Sigmoid colon (tissue), 7 donors: ENCODE measurements around the gene CNNM2. TPM values are rescaled to one million over a fixed set of nuclear protein-coding genes. Genes with fewer than 3 reads are reported as not detected.

Experiments
- DNase-seq: peaks from one replicate; pipeline ENCODE4 v3.0.0-alpha.2; 2019
- H3K27ac ChIP-seq, 4 donors: fragments of 200-600 bp; sonication (generic); one replicate each; pipeline ENCODE4 v1.5.1; 2016 to 2019; ENCODE audit warnings: mild to moderate bottlenecking in 1 of 4
- H3K27me3 ChIP-seq, 3 donors: fragments of 200-600 bp; sonication (generic); one replicate each; pipeline ENCODE4 v1.5.1; 2019; ENCODE audit warnings: mild to moderate bottlenecking in 1 of 3
- H3K36me3 ChIP-seq, 4 donors: fragments of 200-600 bp; sonication (generic); one replicate each; pipeline ENCODE4 v1.5.1; 2016 to 2019
- H3K4me1 ChIP-seq, 4 donors: fragments of 200-600 bp; sonication (generic); one replicate each; pipeline ENCODE4 v1.5.1; 2017 to 2019
- H3K4me3 ChIP-seq, 4 donors: fragments of 200-600 bp; sonication (generic); one replicate each; pipeline ENCODE4 v1.5.1; 2017 to 2019; ENCODE audit warnings: mild to moderate bottlenecking in 2 of 4, moderate library complexity in 1 of 4
- H3K9me3 ChIP-seq, 4 donors: fragments of 200-600 bp in 3 of 4; sonication (generic) in 3 of 4; one replicate each; pipeline versions ENCODE4 v1.5.1 to v1.6.1; 2013 to 2019
- EP300 ChIP-seq, 4 donors: sonication (generic); formaldehyde crosslinking; IDR thresholded peaks; one replicate each; pipeline ENCODE4 v1.6.1; 2017; ENCODE audit warnings: antibody characterized with exemption in 4 of 4
- POLR2A ChIP-seq, 2 donors: fragments of 450-650 bp; IDR thresholded peaks; one replicate each; pipeline ENCODE4 v1.6.1; 2016; ENCODE audit warnings: antibody characterized with exemption in 2 of 2, mild to moderate bottlenecking in 2 of 2, moderate library complexity in 2 of 2
- POLR2AphosphoS5 ChIP-seq, 4 donors: sonication (generic); formaldehyde crosslinking; IDR thresholded peaks; one replicate each; pipeline ENCODE4 v1.6.1; 2017; ENCODE audit warnings: antibody characterized with exemption in 4 of 4
- WGBS, 2 donors: extraction: QIAGEN DNeasy Blood & Tissue Kit; methylation state at CpG; one replicate each; pipeline ENCODE4 v1.1.7; 2013; 5-methylcytosine and 5-hydroxymethylcytosine counted together
- intact Hi-C: fragments of 100-400 bp; cut with DNase I; formaldehyde crosslinking; loops from one replicate; pipeline ENCODE4 v1.15.1; 2023
- polyA plus RNA-seq, 3 donors: library from polyadenylated mRNA; stranded (reverse); fragments of 200-250 nt; gene quantifications; one replicate each; pipeline ENCODE4 v1.2.3, GENCODE V29; 2013
- total RNA-seq, 4 donors: library from RNA; depleted of rRNA; stranded (reverse); fragments of >200 nt; gene quantifications; one replicate each; pipeline ENCODE4 v1.1.0, GENCODE V29; 2016
- TF ChIP-seq, protein P1 (sequence below), 4 experiments: fragments of 450-650 bp in 3 of 4; fragments of 200-600 bp in 1 of 4; IDR thresholded peaks; one replicate each; pipeline ENCODE4 v1.5.1; 2016 to 2019; ENCODE audit warnings: antibody characterized with exemption in 4 of 4, mild to moderate bottlenecking in 3 of 4, moderate library complexity in 2 of 4
- donor health status: healthy with polysubstance abuse.
- donor health status: Bipolar disorder and iron deficiency.
- donor health status: healthy.

The CNNM2 gene
- total and polyA plus RNA-seq, 7 donors = 2.4 to 11.1 (median 5.8) TPM

DNA sequence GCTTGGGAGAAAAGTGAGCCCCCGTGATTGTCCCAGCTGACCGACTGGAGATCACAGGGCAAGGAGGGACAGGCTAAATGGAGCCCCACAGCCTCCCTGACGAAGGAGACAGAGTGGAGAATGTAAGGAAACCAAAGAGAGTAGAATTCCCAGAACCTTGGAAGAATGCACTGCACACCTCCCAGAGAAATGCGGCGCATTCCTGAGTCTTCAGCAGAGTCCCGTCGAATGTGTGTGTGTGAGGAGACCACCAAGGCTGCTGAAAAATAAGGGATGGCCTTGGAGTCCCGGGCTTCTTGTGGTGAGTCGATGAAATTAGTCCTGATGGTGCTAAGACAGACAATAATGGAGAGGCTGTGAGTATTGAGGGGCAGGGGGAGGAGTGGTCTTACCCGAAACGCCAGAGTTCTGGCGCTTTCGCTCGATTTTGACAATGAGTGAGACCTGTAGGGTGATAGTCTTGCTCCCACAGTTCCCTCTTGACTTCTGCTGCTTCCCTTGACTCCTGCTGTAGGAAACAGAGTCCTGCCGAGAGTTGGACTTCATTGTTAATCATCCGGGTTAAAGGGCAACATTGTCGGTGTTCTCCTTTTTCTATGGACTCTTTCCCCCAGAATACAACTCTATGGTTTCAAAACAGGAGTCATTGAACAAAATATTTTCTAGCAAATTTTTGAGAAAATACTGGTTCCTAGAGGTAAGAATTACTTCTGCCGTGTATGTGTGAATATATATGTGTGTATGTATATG, 103.2 kb downstream of the CNNM2 start:
- no peak for DNase-seq
- TF ChIP-seq, protein P1, sequence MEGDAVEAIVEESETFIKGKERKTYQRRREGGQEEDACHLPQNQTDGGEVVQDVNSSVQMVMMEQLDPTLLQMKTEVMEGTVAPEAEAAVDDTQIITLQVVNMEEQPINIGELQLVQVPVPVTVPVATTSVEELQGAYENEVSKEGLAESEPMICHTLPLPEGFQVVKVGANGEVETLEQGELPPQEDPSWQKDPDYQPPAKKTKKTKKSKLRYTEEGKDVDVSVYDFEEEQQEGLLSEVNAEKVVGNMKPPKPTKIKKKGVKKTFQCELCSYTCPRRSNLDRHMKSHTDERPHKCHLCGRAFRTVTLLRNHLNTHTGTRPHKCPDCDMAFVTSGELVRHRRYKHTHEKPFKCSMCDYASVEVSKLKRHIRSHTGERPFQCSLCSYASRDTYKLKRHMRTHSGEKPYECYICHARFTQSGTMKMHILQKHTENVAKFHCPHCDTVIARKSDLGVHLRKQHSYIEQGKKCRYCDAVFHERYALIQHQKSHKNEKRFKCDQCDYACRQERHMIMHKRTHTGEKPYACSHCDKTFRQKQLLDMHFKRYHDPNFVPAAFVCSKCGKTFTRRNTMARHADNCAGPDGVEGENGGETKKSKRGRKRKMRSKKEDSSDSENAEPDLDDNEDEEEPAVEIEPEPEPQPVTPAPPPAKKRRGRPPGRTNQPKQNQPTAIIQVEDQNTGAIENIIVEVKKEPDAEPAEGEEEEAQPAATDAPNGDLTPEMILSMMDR (IDR thresholded peaks at IDR 0.05) = no peak
- no peak for TF ChIP-seq POLR2A (IDR thresholded peaks at IDR 0.05)
- TF ChIP-seq EP300 (IDR thresholded peaks at IDR 0.05) = no peak
- TF ChIP-seq POLR2AphosphoS5 (IDR thresholded peaks at IDR 0.05) = no peak
- no peaks in the 10 kb centered on the region for H3K36me3 ChIP-seq
- H3K9me3 ChIP-seq = no peaks in the 10 kb centered on the region
- no peak overlapping the region for H3K4me3 ChIP-seq
- peaks cover 0 to 5% (median 0%) of the 10 kb centered on the region in 4 donors for H3K4me1 ChIP-seq
- WGBS, 2 donors = 93 to 94% methylated on average over 18 of the region's 18 CpGs
- intact Hi-C loops = no loop called here
- peak overlapping the region in 2 of 4 donors; percentile 8 to 20 for H3K27ac ChIP-seq
- H3K27me3 ChIP-seq = no peaks in the 10 kb centered on the region

DNA sequence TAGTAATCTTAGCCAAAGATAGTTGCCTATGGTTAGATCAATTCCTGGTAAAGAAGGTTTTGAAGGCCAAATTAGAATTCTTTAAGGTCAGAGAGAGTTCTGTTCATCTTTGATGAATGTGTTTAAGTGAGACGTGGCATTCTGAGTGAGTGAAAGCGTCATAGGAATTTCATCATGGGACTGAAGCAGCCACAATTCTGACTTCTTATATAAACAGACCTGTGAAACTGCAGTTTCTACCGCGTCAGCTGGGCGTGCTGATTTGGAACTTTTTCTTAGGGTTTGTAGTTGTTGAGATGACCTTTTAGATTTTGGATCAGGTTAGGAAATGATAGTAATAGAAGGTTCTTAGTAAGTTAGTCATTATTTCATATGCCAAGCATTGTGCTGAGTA, 103.8 kb downstream of the CNNM2 start:
- DNase-seq = no peak
- no peaks in the 10 kb centered on the region for H3K27me3 ChIP-seq
- 78 to 86% methylated on average over 5 of the region's 5 CpGs for WGBS, 2 donors
- intact Hi-C loops = no loop called here
- TF ChIP-seq POLR2AphosphoS5 (IDR thresholded peaks at IDR 0.05) (no peak), POLR2A (IDR thresholded peaks at IDR 0.05) (no peak), EP300 (IDR thresholded peaks at IDR 0.05) (no peak)
- TF ChIP-seq, protein P1 (IDR thresholded peaks at IDR 0.05) = no peak
- no peaks in the 10 kb centered on the region for H3K9me3 ChIP-seq
- no peaks in the 10 kb centered on the region for H3K36me3 ChIP-seq
- H3K27ac ChIP-seq = peak overlapping the region in 2 of 4 donors; percentile 8 to 20
- no peak overlapping the region for H3K4me3 ChIP-seq
- peaks cover 0 to 5% (median 0%) of the 10 kb centered on the region in 4 donors for H3K4me1 ChIP-seq

- no peak for TF ChIP-seq POLR2A (IDR thresholded peaks at IDR 0.05)
- TF ChIP-seq POLR2AphosphoS5 (IDR thresholded peaks at IDR 0.05) = no peak
- TF ChIP-seq EP300 (IDR thresholded peaks at IDR 0.05) = no peak
- TF ChIP-seq, protein P1 (IDR thresholded peaks at IDR 0.05) = no peak
- DNase-seq = no peak
- Histone ChIP-seq H3K36me3 (no peaks in the 10 kb centered on the region), H3K4me1 (peaks cover 0 to 5% (median 0%) of the 10 kb centered on the region in 4 donors), H3K27ac (no peak overlapping the region), H3K4me3 (no peak overlapping the region), H3K27me3 (no peaks in the 10 kb centered on the region), H3K9me3 (no peaks in the 10 kb centered on the region)
- intact Hi-C loops = no loop called here
- WGBS, 2 donors = 90 to 92% methylated on average over 2 of the region's 2 CpGs
Measured at GRCh38 chr10:103025696-103026095, 107.6 kb downstream of the CNNM2 start.

DNA sequence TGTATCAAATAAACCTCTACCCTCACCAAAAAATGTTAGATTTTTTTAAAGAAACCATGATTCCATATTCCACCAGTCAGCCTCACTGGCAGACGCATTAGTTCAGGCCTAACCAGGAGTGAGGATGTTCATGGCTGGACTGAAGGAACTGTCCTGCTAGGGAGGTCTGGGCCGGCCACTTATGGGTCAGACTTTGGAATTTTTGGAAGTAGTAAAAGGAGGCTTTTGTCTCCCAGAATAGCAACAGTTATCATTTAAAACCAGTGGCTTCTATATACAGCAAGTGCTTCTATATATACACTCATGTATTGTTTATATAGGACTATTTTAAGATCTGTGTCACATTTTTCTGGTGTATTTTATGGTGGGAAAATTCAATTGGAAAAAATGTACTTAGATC, 120.5 kb downstream of the CNNM2 start:
- Histone ChIP-seq H3K4me1 (peaks cover 0 to 22% (median 7%) of the 10 kb centered on the region in 4 donors), H3K36me3 (no peaks in the 10 kb centered on the region), H3K27ac (no peak overlapping the region), H3K9me3 (no peaks in the 10 kb centered on the region), H3K27me3 (no peaks in the 10 kb centered on the region), H3K4me3 (no peak overlapping the region)
- no peak for TF ChIP-seq POLR2A (IDR thresholded peaks at IDR 0.05)
- no peak for TF ChIP-seq EP300 (IDR thresholded peaks at IDR 0.05)
- no peak for TF ChIP-seq POLR2AphosphoS5 (IDR thresholded peaks at IDR 0.05)
- TF ChIP-seq, protein P1 (IDR thresholded peaks at IDR 0.05) = no peak
- WGBS, 2 donors = 84 to 91% methylated on average over 2 of the region's 2 CpGs
- intact Hi-C loops = no loop called here
- DNase-seq = no peak
